ENCODE data around the gene LHFPL6. TPM values are rescaled to one million over a fixed set of nuclear protein-coding genes. Genes with fewer than 3 reads are reported as not detected.

LHFPL6 gene
- polyA plus RNA-seq, 3 donors = 0.14 to 0.59 (median 0.46) TPM

DNA sequence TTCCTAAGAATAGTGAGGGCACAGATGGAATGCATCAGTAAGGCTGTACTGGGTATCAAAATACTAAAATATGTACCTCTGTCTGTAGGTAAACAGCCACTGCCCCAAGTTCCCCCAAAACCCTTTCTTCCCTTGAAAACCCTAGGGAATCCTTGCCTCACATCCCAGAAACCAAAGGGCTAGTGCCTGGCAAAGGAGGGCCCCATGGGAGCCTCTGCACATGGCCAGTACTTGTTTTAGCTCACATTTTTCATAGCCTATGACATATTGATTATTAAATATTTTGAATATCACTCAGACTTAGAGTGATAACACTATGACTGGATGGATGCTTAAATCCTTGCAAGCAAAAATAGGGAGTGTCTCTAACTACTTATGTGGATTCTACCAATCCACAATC is 237.1 kb downstream of the LHFPL6 start:
- no peak overlapping the region for H3K4me3 ChIP-seq (replicated peaks in 1 of 3; ENCODE audit: low read depth in 2 of 3, low read length in 3 of 3)
- H2AFZ ChIP-seq (ENCODE audit: insufficient read depth, low read depth, low read length, poor library complexity, severe bottlenecking) = no peak overlapping the region
- no peaks in the 10 kb centered on the region for H3K4me1 ChIP-seq (ENCODE audit: control insufficient read depth in 1 of 2, insufficient read depth in 2 of 2, low read length in 2 of 2)
- H3K9ac ChIP-seq (ENCODE audit: insufficient read depth, low read length, poor library complexity, severe bottlenecking) = no peak overlapping the region
- Mint-ChIP-seq H3K27ac (no peak overlapping the region), H3K27me3 (ENCODE audit: low read depth in 3 of 3) (peaks cover 0 to 5% (median 0%) of the 10 kb centered on the region in 3 donors), H3K36me3 (no peaks in the 10 kb centered on the region), H3K4me3 (no peak overlapping the region), H3K4me1 (no peaks in the 10 kb centered on the region), H3K9me3 (peaks cover 0 to 4% (median 3%) of the 10 kb centered on the region in 7 donors)
- no peaks in the 10 kb centered on the region for H3K36me3 ChIP-seq (replicated peaks in 1 of 2; ENCODE audit: control insufficient read depth in 1 of 2, insufficient read depth in 2 of 2, low read length in 2 of 2)
- no peaks in the 10 kb centered on the region for H3K27me3 ChIP-seq (ENCODE audit: control insufficient read depth in 2 of 2, insufficient read depth in 2 of 2, low read length in 2 of 2)
- H3K4me2 ChIP-seq (replicated peaks; ENCODE audit: extremely low read depth, low read length, poor library complexity, severe bottlenecking) = no peak overlapping the region
- no peak for DNase-seq
- no peak for TF ChIP-seq CTCF (IDR thresholded peaks at IDR 0.05)
- no peaks in the 10 kb centered on the region for H4K20me1 ChIP-seq (ENCODE audit: insufficient read depth, low read length)
- no peak overlapping the region for H3K27ac ChIP-seq (ENCODE audit: low read depth in 1 of 2, low read length in 2 of 2)
- intact Hi-C loops (cut with micrococcal nuclease) = no loop called here
- H3K9me3 ChIP-seq (replicated peaks in 1 of 2; ENCODE audit: control insufficient read depth in 1 of 2, insufficient read depth in 1 of 2, low read length in 2 of 2) = no peaks in the 10 kb centered on the region
- no peaks in the 10 kb centered on the region for H3K79me2 ChIP-seq (ENCODE audit: insufficient read depth, low read length)

DNA sequence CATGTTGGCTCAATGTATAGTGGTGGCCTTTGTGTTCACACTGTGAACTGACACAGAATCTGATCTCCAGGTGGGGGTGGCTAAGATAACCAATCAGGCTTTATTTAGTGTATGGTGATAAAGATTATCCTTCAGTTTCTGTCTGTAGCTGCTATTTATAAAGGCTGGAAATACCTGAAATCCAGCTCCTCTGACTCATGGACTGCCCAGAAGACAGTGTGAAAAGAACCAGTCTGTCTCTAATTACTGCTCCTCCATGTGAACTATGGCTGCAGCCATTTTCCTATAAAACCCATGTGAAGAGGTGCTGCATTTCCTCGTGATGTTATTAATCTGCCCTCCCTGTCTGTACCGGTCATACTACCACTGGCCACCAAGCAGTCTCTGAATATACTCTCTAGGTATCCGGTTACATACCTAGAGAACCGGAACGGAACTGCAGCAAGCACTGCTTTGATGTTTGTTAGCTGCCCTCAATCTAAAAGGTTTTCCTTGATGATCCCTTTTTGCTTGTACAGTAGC is 238.0 kb downstream of the LHFPL6 start:
- peaks cover 0 to 4% (median 3%) of the 10 kb centered on the region in 7 donors for H3K9me3 Mint-ChIP-seq
- H3K4me2 ChIP-seq (replicated peaks; ENCODE audit: extremely low read depth, low read length, poor library complexity, severe bottlenecking) = no peak overlapping the region
- H3K27ac Mint-ChIP-seq = no peak overlapping the region
- no peak overlapping the region for H2AFZ ChIP-seq (ENCODE audit: insufficient read depth, low read depth, low read length, poor library complexity, severe bottlenecking)
- no peaks in the 10 kb centered on the region for H3K27me3 ChIP-seq (ENCODE audit: control insufficient read depth in 2 of 2, insufficient read depth in 2 of 2, low read length in 2 of 2)
- TF ChIP-seq CTCF (IDR thresholded peaks at IDR 0.05) = no peak
- no peaks in the 10 kb centered on the region for H3K36me3 Mint-ChIP-seq
- H3K36me3 ChIP-seq (replicated peaks in 1 of 2; ENCODE audit: control insufficient read depth in 1 of 2, insufficient read depth in 2 of 2, low read length in 2 of 2) = no peaks in the 10 kb centered on the region
- WGBS (ENCODE audit: insufficient coverage) = 88% methylated on average over 5 of the region's 5 CpGs
- H3K27ac ChIP-seq (ENCODE audit: low read depth in 1 of 2, low read length in 2 of 2) = no peak overlapping the region
- no peak overlapping the region for H3K4me3 Mint-ChIP-seq
- H3K9me3 ChIP-seq (replicated peaks in 1 of 2; ENCODE audit: control insufficient read depth in 1 of 2, insufficient read depth in 1 of 2, low read length in 2 of 2) = no peaks in the 10 kb centered on the region
- no peaks in the 10 kb centered on the region for H3K4me1 ChIP-seq (ENCODE audit: control insufficient read depth in 1 of 2, insufficient read depth in 2 of 2, low read length in 2 of 2)
- H3K4me1 Mint-ChIP-seq = no peaks in the 10 kb centered on the region
- H3K27me3 Mint-ChIP-seq (ENCODE audit: low read depth in 3 of 3) = peaks cover 0 to 2% (median 0%) of the 10 kb centered on the region in 3 donors
- H4K20me1 ChIP-seq (ENCODE audit: insufficient read depth, low read length) = no peaks in the 10 kb centered on the region
- no peak overlapping the region for H3K9ac ChIP-seq (ENCODE audit: insufficient read depth, low read length, poor library complexity, severe bottlenecking)
- H3K4me3 ChIP-seq (replicated peaks in 1 of 3; ENCODE audit: low read depth in 2 of 3, low read length in 3 of 3) = no peak overlapping the region
- DNase-seq = no peak
- intact Hi-C loops (cut with micrococcal nuclease) = no loop called here
- no peaks in the 10 kb centered on the region for H3K79me2 ChIP-seq (ENCODE audit: insufficient read depth, low read length)

Measured in CD14-positive monocyte (primary cell).